ENCODE results near the gene SLC26A8. TPM values are rescaled to one million over a fixed set of nuclear protein-coding genes. Genes with fewer than 3 reads are reported as not detected.
"Not testable (repeated sequence)": the region's sequence is repeated elsewhere in the genome, so short reads cannot be mapped to it uniquely, and the experiment has no call there.

SLC26A8 gene
- total RNA-seq, 3 donors from 2014 or later, result 0.29 to 0.48 TPM; not detected in 1

DNA sequence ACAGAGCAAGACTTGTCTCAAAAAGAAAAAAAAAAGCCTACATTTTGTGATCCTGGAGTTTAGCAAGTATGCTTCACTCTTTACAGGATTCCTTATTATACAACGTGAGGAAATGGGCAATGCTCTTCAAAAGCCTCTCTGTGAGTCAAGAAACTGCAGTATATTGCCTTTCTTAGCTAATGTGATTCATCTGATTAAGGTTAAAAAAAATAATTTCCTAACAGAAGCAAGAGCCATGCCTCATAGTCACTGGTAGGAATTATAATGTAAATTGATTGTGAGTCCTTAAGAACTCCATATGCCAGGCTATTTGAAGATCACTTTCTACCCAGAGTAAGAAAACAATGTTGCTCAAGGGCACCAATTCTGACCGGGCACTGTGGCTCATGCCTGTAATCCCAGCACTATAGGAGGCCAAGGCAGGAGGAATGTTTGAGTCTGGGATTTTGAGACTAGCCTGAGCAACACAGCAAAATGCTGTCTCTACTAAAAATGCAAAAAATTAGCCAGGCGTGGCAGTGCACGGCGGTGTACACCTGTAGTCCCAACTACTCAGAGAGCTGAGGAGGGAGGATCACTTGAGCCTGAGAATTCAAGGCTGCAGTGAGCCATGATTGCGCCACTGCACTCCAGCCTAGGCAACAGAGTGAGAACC lies 43.3 kb downstream of the SLC26A8 start:
- Histone ChIP-seq H3K4me3 (no peak overlapping the region), H3K4me1 (no peaks in the 10 kb centered on the region), H3K36me3 (no peaks in the 10 kb centered on the region), H3K27me3 (no peaks in the 10 kb centered on the region), H3K27ac (no peak overlapping the region), H3K9me3 (no peaks in the 10 kb centered on the region)
- DNase-seq (ENCODE audit: low spot score in 2 of 2), result no peak
- intact Hi-C loops (cut with DNase I; ENCODE audit: low total_unique reads), result no loop called here
- TF ChIP-seq, protein P1, sequence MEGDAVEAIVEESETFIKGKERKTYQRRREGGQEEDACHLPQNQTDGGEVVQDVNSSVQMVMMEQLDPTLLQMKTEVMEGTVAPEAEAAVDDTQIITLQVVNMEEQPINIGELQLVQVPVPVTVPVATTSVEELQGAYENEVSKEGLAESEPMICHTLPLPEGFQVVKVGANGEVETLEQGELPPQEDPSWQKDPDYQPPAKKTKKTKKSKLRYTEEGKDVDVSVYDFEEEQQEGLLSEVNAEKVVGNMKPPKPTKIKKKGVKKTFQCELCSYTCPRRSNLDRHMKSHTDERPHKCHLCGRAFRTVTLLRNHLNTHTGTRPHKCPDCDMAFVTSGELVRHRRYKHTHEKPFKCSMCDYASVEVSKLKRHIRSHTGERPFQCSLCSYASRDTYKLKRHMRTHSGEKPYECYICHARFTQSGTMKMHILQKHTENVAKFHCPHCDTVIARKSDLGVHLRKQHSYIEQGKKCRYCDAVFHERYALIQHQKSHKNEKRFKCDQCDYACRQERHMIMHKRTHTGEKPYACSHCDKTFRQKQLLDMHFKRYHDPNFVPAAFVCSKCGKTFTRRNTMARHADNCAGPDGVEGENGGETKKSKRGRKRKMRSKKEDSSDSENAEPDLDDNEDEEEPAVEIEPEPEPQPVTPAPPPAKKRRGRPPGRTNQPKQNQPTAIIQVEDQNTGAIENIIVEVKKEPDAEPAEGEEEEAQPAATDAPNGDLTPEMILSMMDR (IDR thresholded peaks at IDR 0.05), result no peak

DNA sequence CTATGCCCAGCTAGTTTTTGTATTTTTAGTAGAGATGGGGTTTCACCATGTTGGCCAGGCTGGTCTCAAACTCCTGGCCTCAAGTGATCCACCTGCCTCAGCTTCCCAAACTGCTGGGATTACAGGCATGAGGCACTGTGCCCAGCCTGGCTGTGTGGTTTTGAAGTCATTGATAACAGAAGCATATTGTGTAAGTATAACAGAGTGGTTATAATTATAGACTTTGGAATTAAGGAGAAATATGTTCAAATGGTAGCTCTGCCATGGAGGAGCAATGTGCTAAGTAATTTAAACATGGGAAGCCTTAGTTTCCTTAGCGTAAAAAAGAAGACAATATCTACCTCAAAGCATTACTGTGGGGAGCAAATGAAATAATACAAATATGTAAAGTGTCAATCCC lies 44.3 kb downstream of the SLC26A8 start:
- H3K9me3 ChIP-seq; H3K27ac ChIP-seq; H3K4me3 ChIP-seq; H3K4me1 ChIP-seq; intact Hi-C loops (cut with DNase I; ENCODE audit: low total_unique reads); H3K27me3 ChIP-seq; H3K36me3 ChIP-seq; DNase-seq (ENCODE audit: low spot score in 2 of 2): not testable (repeated sequence)

DNA sequence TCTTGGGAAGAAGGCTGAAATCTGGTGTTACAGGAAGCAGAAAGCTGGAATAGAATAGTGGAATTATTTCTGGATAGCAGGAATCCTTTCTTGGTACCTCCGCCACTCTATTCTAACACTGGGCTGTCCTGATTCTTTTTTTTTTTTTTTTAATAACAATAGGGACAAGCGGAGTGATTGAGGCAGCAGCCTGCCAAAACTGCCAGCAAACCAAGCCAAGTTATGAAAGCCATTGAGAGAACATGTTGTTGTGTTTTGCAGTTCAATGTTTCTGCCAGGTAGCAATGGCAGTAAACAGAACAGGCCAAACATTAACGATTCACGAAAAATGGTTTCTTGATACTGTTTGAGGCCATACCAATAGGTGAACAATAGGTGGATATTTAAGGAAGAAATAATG lies 47.1 kb downstream of the SLC26A8 start:
- H3K9me3 ChIP-seq, result no peaks in the 10 kb centered on the region
- H3K4me3 ChIP-seq, result no peak overlapping the region
- no peaks in the 10 kb centered on the region for H3K4me1 ChIP-seq
- no peaks in the 10 kb centered on the region for H3K36me3 ChIP-seq
- DNase-seq (ENCODE audit: low spot score in 2 of 2), result no peak
- intact Hi-C loops (cut with DNase I; ENCODE audit: low total_unique reads), result no loop called here
- no peak for TF ChIP-seq POLR2A (IDR thresholded peaks at IDR 0.05)
- TF ChIP-seq, protein P1 (IDR thresholded peaks at IDR 0.05), result no peak
- no peak for TF ChIP-seq POLR2AphosphoS5 (IDR thresholded peaks at IDR 0.05)
- H3K27me3 ChIP-seq, result no peaks in the 10 kb centered on the region
- H3K27ac ChIP-seq, result no peak overlapping the region

DNA sequence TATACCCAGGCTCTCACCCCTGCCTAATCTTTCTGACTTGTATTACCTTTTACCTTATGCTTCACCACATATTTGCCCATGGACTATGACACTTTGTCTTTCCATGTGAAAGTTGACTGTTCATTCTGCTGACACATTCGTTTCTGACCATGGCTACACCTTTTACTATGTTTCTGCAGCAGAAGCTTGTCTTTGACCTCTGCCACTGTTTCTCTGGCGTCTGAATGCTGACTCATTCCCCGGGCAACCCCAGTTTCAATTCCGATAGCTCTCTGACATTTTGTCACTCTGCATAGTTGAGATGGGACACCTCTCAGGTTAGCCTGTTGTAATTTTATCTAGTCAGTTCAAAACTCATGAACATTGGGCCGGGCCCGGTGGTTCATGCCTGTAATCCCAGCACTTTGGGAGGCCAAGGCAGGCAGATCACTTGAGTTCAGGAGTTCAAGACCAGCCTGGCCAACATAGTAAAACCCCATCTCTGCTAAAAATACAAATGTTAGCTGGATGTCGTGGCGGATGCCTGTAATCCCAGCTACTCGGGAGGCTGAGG lies 50.7 kb downstream of the SLC26A8 start:
- H3K9me3 ChIP-seq, result no peaks in the 10 kb centered on the region
- no peaks in the 10 kb centered on the region for H3K36me3 ChIP-seq
- no peaks in the 10 kb centered on the region for H3K27me3 ChIP-seq
- no peak for DNase-seq (ENCODE audit: low spot score in 2 of 2)
- intact Hi-C loops (cut with DNase I; ENCODE audit: low total_unique reads), result no loop called here
- no peak overlapping the region for H3K4me3 ChIP-seq
- H3K27ac ChIP-seq, result no peak overlapping the region
- TF ChIP-seq POLR2AphosphoS5 (IDR thresholded peaks at IDR 0.05) (no peak), POLR2A (IDR thresholded peaks at IDR 0.05) (no peak)
- TF ChIP-seq, protein P1 (IDR thresholded peaks at IDR 0.05), result no peak
- H3K4me1 ChIP-seq, result no peaks in the 10 kb centered on the region

DNA sequence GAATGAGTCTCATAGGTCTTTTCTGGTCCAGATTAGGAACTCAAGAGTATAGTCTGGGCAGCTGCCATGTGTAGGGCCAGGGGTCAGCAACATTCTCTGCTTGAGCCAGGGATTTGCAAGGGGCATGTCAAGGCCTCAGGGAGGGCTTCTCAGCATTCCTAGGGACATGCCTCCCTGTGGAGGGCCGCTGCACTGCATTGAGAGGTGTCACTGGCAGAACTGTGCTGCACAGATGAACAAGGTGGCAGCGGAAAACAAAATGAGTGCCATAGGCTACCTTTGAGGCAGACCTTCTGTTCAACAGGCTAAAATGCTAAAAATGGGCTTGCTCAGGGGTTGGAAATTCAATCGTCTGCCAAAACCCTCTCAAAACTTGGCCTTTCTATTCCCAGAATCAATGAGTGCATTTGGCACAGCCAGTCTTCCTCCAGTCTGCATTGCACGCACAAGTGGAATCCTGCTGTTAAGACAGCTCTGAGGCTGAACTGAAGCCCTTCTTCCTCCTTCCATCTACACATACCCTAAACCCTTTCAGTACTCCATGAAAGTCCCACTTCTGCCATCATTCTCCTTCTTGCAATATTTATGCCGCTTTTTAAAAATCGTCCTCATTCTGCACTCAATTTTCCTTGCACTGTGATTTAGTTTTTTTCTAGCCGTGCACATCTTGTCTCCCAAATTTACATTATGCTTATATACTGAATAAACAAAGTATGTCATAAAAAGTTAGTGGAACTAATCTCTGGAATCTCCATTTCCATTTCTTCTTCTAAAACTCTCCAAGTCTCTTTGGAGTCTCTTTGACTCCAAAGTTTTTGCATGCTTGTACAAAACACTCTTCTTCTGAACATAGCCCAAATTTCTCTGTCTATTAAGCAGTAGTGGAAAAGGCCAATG lies 51.7 kb downstream of the SLC26A8 start:
- no peak for DNase-seq (ENCODE audit: low spot score in 2 of 2)
- H3K4me3 ChIP-seq, result no peak overlapping the region
- TF ChIP-seq, protein P1 (IDR thresholded peaks at IDR 0.05), result no peak
- TF ChIP-seq POLR2AphosphoS5 (IDR thresholded peaks at IDR 0.05) (no peak), POLR2A (IDR thresholded peaks at IDR 0.05) (no peak)
- H3K27me3 ChIP-seq, result no peaks in the 10 kb centered on the region
- no peaks in the 10 kb centered on the region for H3K9me3 ChIP-seq
- no peaks in the 10 kb centered on the region for H3K36me3 ChIP-seq
- no peak overlapping the region for H3K27ac ChIP-seq
- intact Hi-C loops (cut with DNase I; ENCODE audit: low total_unique reads), result no loop called here
- H3K4me1 ChIP-seq, result no peaks in the 10 kb centered on the region

Data from breast epithelium (tissue), 4 donors.